CD14-positive monocyte (primary cell): ENCODE results near the gene TBC1D9B. TPM values are rescaled to one million over a fixed set of nuclear protein-coding genes. Genes with fewer than 3 reads are reported as not detected.

Experiments
- DNase-seq, 3 donors: peaks; one replicate each; pipeline ENCODE4 v3.0.0-alpha.2; 2011 to 2022
- H2AFZ ChIP-seq: 2 replicates; pipeline ENCODE4 v1.6.0; 2012; ENCODE audit warnings: mild to moderate bottlenecking, low read depth, low read length, inconsistent platforms; ENCODE audit not compliant: insufficient read depth, poor library complexity, severe bottlenecking
- H3K27ac ChIP-seq, 2 donors: 1 replicate in 1 of 2; 2 replicates in 1 of 2; pipeline ENCODE4 v1.5.1; 2012 to 2013; ENCODE audit warnings: low read length in 2 of 2, control low read depth in 1 of 2, inconsistent platforms in 1 of 2, low read depth in 1 of 2, mild to moderate bottlenecking in 1 of 2
- H3K27me3 ChIP-seq, 2 donors: one replicate each; pipeline versions ENCODE4 v1.6.0 to v1.6.1; 2011 to 2013; ENCODE audit warnings: low read length in 2 of 2; ENCODE audit not compliant: control insufficient read depth in 2 of 2, insufficient read depth in 2 of 2
- H3K36me3 ChIP-seq, 2 donors: replicated peaks in 1 of 2; 1 replicate in 1 of 2; 2 replicates in 1 of 2; pipeline versions ENCODE4 v1.5.1 to v1.6.1; 2012 to 2013; ENCODE audit warnings: low read length in 2 of 2, control low read depth in 1 of 2, inconsistent platforms in 1 of 2, mild to moderate bottlenecking in 1 of 2; ENCODE audit not compliant: insufficient read depth in 2 of 2, control insufficient read depth in 1 of 2
- H3K4me1 ChIP-seq, 2 donors: 1 replicate in 1 of 2; 2 replicates in 1 of 2; pipeline versions ENCODE4 v1.5.1 to v1.6.1; 2012 to 2013; ENCODE audit warnings: low read length in 2 of 2, control low read depth in 1 of 2, inconsistent platforms in 1 of 2, mild to moderate bottlenecking in 1 of 2, moderate library complexity in 1 of 2; ENCODE audit not compliant: insufficient read depth in 2 of 2, control insufficient read depth in 1 of 2
- H3K4me2 ChIP-seq: replicated peaks from 2 replicates; pipeline ENCODE3; 2012; ENCODE audit warnings: low read length, moderate library complexity, mild to moderate bottlenecking; ENCODE audit not compliant: poor library complexity, severe bottlenecking; ENCODE audit errors: extremely low read depth
- H3K4me3 ChIP-seq, 3 experiments: fragments of 200-600 bp in 1 of 3; sonication (generic) in 1 of 3; replicated peaks in 1 of 3; 1 replicate in 2 of 3; 2 replicates in 1 of 3; pipeline ENCODE4 v1.5.1; 2011 to 2013; ENCODE audit warnings: low read length in 3 of 3, mild to moderate bottlenecking in 3 of 3, control low read depth in 2 of 3, low read depth in 2 of 3, inconsistent platforms in 1 of 3, moderate library complexity in 1 of 3
- H3K79me2 ChIP-seq: 2 replicates; pipeline ENCODE4 v1.6.0; 2012; ENCODE audit warnings: mild to moderate bottlenecking, control low read depth, inconsistent platforms, low read length, moderate library complexity; ENCODE audit not compliant: insufficient read depth
- H3K9ac ChIP-seq: 2 replicates; pipeline ENCODE4 v1.6.0; 2017; ENCODE audit warnings: low read length, mild to moderate bottlenecking; ENCODE audit not compliant: insufficient read depth, poor library complexity, severe bottlenecking
- H3K9me3 ChIP-seq, 2 donors: replicated peaks in 1 of 2; 1 replicate in 1 of 2; 2 replicates in 1 of 2; pipeline versions ENCODE4 v1.5.1 to v1.6.1; 2012 to 2013; ENCODE audit warnings: low read length in 2 of 2, control low read depth in 1 of 2; ENCODE audit not compliant: control insufficient read depth in 1 of 2, insufficient read depth in 1 of 2
- H4K20me1 ChIP-seq: 2 replicates; pipeline ENCODE4 v1.6.0; 2012; ENCODE audit warnings: mild to moderate bottlenecking, low read length, control low read depth, moderate library complexity; ENCODE audit not compliant: insufficient read depth
- H3K27ac Mint-ChIP-seq, 7 donors: one replicate each; pipeline ENCODE4 v1.8.0; 2020; ENCODE audit warnings: mild to moderate bottlenecking in 7 of 7, mixed read lengths in 7 of 7, moderate library complexity in 6 of 7, inconsistent platforms in 2 of 7
- H3K27me3 Mint-ChIP-seq, 3 donors: one replicate each; pipeline ENCODE4 v1.8.0; 2021 to 2022; ENCODE audit warnings: low read depth in 3 of 3, mild to moderate bottlenecking in 3 of 3, mixed read lengths in 3 of 3, moderate library complexity in 3 of 3, inconsistent platforms in 1 of 3
- H3K36me3 Mint-ChIP-seq, 2 donors: one replicate each; pipeline ENCODE4 v1.8.0; 2020; ENCODE audit warnings: mixed read lengths in 2 of 2, inconsistent platforms in 1 of 2, mild to moderate bottlenecking in 1 of 2
- H3K4me1 Mint-ChIP-seq: one replicate; pipeline ENCODE4 v1.8.0; 2020; ENCODE audit warnings: mild to moderate bottlenecking, mixed read lengths
- H3K4me3 Mint-ChIP-seq, 2 donors: one replicate each; pipeline ENCODE4 v1.8.0; 2020; ENCODE audit warnings: mild to moderate bottlenecking in 2 of 2, mixed read lengths in 2 of 2, moderate library complexity in 1 of 2
- H3K9me3 Mint-ChIP-seq, 7 donors: one replicate each; pipeline ENCODE4 v1.8.0; 2020 to 2022; ENCODE audit warnings: mixed read lengths in 7 of 7, mild to moderate bottlenecking in 6 of 7, moderate library complexity in 6 of 7, inconsistent platforms in 2 of 7
- WGBS: methylation state at CpG from one replicate; pipeline ENCODE4 v1.1.5; 2013; ENCODE audit warnings: missing lambda C conversion rate; ENCODE audit not compliant: insufficient coverage; 5-methylcytosine and 5-hydroxymethylcytosine counted together
- intact Hi-C, 2 donors: fragments of 100-400 bp; cut with micrococcal nuclease; formaldehyde crosslinking; loops; one replicate each; pipeline versions ENCODE4 v1.15.0 to v1.15.1; 2023
- polyA plus RNA-seq, 3 donors: library from polyadenylated mRNA; depleted of rRNA in 1 of 3; unstranded in 2 of 3; stranded (reverse) in 1 of 3; fragments of 300-500 nt in 2 of 3; fragments of >200 nt in 1 of 3; fragmentation: Illumina TruSeq in 2 of 3; gene quantifications; 1 replicate in 2 of 3; 2 replicates in 1 of 3; pipeline ENCODE4 v1.2.3, GENCODE V29; 2012 to 2021
- TF ChIP-seq, protein P1 (sequence below): fragments of 200-600 bp; IDR thresholded peaks from one replicate; pipeline ENCODE4 v1.8.0; 2022; ENCODE audit warnings: antibody characterized with exemption, mild to moderate bottlenecking

Gene TBC1D9B
- polyA plus RNA-seq, 3 donors, result 13.4 to 116 (median 26.3) TPM

DNA sequence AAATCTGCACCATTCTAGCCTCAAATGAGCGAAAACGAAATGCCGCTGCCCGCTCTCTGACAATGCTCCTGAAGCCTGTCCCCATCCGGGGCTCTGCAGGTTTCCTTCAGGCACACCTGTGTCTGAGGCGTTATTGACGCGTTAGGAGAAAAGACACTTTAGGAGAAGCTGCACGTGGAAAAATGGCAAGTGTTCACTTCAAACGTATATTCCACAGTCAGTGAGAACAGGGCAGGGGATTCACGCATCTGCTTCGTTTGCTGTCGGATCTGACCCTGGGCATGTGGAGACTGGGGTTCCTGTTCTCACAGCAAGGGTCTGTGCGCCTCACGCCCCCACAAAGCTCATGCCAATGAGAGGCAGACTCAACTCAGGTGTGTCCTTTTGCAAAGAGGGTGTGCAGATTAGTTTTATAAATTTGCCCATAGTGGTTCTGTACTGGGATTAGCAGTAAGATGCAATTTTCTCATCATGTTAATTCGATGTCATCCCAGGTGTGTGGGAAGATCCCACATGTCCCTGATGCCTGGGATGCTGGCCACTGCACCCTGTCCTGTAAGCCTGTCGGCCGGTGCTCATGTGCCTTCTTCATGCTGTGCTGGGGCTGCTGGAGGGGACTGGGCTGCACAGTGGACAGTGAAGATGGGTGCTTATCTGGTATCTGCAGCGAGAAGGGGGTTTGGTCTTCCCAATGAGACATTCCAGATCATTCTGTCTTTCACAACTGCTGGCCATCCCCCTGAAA is 11.2 kb upstream of the TBC1D9B start:
- H4K20me1 ChIP-seq, result no peaks in the 10 kb centered on the region
- H3K9me3 ChIP-seq, result no peaks in the 10 kb centered on the region
- H3K27me3 ChIP-seq, result no peaks in the 10 kb centered on the region
- H3K4me3 ChIP-seq, result no peak overlapping the region
- Mint-ChIP-seq H3K9me3 (peaks cover 0 to 7% (median 5%) of the 10 kb centered on the region in 7 donors), H3K4me3 (no peak overlapping the region), H3K36me3 (peaks cover 3 to 4% of the 10 kb centered on the region in 2 donors), H3K27ac (no peak overlapping the region), H3K27me3 (peaks cover 0 to 3% (median 0%) of the 10 kb centered on the region in 3 donors), H3K4me1 (peaks cover 27% of the 10 kb centered on the region)
- H3K27ac ChIP-seq, result no peak overlapping the region
- no peaks in the 10 kb centered on the region for H3K79me2 ChIP-seq
- no peak for DNase-seq
- H3K36me3 ChIP-seq, result no peaks in the 10 kb centered on the region
- H3K4me1 ChIP-seq, result peaks cover 25 to 32% of the 10 kb centered on the region in 2 donors
- WGBS, result 95% methylated on average over 16 of the region's 19 CpGs
- H3K9ac ChIP-seq, result no peak overlapping the region
- H2AFZ ChIP-seq, result no peak overlapping the region
- H3K4me2 ChIP-seq, result no peak overlapping the region
- TF ChIP-seq, protein P1, sequence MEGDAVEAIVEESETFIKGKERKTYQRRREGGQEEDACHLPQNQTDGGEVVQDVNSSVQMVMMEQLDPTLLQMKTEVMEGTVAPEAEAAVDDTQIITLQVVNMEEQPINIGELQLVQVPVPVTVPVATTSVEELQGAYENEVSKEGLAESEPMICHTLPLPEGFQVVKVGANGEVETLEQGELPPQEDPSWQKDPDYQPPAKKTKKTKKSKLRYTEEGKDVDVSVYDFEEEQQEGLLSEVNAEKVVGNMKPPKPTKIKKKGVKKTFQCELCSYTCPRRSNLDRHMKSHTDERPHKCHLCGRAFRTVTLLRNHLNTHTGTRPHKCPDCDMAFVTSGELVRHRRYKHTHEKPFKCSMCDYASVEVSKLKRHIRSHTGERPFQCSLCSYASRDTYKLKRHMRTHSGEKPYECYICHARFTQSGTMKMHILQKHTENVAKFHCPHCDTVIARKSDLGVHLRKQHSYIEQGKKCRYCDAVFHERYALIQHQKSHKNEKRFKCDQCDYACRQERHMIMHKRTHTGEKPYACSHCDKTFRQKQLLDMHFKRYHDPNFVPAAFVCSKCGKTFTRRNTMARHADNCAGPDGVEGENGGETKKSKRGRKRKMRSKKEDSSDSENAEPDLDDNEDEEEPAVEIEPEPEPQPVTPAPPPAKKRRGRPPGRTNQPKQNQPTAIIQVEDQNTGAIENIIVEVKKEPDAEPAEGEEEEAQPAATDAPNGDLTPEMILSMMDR, result no peak
- intact Hi-C loops, result no loop called here

DNA sequence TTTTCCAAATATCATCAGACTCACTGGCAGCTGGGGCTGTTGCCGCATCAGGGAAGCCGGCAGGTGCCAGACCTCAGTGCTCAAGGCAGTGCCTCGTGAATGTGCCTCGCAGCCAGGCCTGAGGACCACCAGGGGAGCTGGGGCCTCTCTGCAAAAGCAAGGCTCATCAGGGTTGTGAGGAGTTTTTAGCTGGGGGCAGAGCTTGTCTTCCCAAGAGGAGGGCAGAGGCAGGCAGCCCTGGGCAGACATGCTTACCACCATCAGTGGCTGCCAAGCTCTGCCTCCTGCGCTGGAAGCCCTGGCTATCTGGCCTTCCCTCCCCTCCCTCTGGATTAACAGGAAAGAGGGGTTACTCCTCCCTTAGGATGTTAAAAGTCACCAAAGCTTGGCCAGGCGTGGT is 8.8 kb upstream of the TBC1D9B start:
- TF ChIP-seq, protein P1, result no peak
- no peaks in the 10 kb centered on the region for H3K36me3 ChIP-seq
- no peaks in the 10 kb centered on the region for H3K27me3 ChIP-seq
- Mint-ChIP-seq H3K4me1 (peaks cover 34% of the 10 kb centered on the region), H3K27ac (peak overlapping the region in 2 of 7 donors; percentile 30 to 52), H3K36me3 (peaks cover 3 to 4% of the 10 kb centered on the region in 2 donors), H3K4me3 (no peak overlapping the region), H3K27me3 (peaks cover 0 to 5% (median 0%) of the 10 kb centered on the region in 3 donors), H3K9me3 (peaks cover 0 to 2% (median 0%) of the 10 kb centered on the region in 7 donors)
- H2AFZ ChIP-seq, result no peak overlapping the region
- no peak for DNase-seq
- no peak overlapping the region for H3K4me2 ChIP-seq
- 93% methylated on average over 3 of the region's 6 CpGs for WGBS
- H3K4me3 ChIP-seq, result no peak overlapping the region
- intact Hi-C loops, result no loop called here
- H3K4me1 ChIP-seq, result peaks cover 29 to 41% of the 10 kb centered on the region in 2 donors
- H3K9ac ChIP-seq, result no peak overlapping the region
- no peaks in the 10 kb centered on the region for H3K79me2 ChIP-seq
- no peaks in the 10 kb centered on the region for H4K20me1 ChIP-seq
- H3K9me3 ChIP-seq, result no peaks in the 10 kb centered on the region
- H3K27ac ChIP-seq, result no peak overlapping the region
